Measurements from ENCODE around the gene TAB2.

The TAB2 gene

DNA sequence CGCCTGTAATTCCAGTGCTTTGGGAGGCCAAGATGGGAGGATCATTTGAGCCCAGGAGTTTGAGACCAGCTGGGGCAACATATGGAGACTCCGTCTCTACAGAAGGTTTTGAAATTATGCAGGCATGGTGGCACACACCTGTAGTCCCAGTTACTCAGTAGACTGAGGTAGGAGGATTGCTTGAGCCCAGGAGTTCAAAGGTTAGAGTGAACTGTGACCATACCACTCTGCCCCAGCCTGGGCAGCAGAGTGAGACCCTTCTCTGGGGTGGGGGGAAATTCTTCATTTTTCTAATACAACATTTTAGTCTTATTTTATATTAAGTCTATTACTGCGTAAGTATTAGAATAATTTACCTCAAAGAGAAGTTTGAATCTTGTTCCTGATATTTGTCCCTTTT is 62.5 kb downstream of the TAB2 start:
- no peak for DNase-seq

DNA sequence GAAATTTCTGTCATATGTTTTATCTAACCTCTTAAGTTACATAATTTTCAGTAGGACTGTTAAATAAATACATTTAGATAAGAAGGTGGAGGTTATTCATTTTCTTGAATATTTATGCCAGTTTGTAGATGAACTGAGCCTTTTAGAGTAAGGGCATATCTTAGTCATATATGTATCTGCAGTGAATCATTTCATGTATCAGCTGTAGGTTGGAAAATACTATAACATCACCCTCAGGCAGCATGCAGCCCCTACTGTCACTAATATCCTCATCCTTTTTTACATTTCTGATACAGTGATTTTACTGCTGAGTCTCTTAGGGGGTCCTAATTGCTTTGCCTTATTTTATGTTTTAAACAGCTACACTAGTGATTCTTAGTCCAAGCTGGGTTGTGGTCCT is 63.0 kb downstream of the TAB2 start:
- no peak for DNase-seq

DNA sequence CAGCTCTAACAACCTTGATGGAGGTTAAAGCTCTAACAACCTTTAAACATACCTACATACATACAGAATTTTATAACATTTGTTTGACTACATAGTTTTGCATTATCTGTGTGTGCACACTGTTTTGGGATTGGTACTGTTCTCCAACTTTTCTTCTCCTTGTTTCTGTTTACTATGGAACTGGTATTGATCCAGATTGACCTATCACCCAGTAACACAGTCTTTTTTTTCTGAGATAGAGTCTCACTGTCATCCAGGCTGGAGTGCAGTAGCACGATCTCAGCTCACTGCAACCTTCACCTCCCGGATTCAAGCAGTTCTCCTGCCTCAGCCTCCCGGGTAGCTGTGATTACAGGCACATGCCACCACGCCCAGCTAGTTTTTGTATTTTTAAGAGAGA is 65.9 kb downstream of the TAB2 start:
- DNase-seq: no peak

DNA sequence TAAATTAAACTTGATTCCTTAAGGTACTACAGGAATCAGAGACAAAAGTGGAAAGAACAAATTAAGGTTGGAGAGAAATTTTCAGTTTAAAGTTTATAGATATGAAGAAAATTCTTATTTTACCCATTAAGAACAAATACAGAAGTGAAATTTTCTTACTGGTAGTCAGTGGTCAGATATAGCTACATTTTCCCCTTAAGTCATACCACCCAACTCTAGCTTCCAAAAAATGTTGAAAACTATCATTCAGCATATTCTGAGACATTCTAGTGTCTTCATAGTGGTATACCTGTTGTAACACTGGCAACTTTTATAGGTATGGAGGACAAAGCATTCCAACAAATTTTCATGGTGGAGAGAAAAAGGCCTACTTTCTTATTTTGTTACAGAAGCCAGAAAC is 67.0 kb downstream of the TAB2 start:
- no peak for DNase-seq

DNA sequence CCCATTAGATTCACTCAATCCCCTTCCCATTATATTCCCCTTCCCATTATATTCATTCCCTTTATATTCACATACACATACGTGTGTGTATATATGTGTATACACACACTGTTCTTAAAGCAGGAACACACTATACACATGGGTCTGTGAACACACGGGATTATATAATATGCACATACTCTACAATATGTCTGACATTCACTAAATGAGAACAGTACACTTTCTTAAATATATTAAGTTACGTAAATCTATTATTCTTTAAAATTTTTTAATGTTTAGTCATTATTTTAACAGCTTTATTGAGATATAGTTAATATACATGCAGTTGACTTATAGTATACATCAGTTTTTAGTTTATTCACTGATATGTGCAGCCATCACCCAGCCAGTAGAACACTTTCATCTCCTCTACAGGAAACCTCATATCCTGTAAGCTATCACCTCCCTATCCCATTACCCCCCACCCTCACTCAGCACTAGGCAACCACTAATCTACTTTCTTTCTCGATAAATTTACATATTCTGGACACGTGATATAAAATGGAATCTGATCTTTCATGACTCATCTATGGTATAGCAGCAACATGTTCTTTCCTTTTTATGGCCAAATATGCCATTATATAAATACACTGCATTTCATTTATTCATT is 68.6 kb downstream of the TAB2 start:
- DNase-seq: no peak

DNA sequence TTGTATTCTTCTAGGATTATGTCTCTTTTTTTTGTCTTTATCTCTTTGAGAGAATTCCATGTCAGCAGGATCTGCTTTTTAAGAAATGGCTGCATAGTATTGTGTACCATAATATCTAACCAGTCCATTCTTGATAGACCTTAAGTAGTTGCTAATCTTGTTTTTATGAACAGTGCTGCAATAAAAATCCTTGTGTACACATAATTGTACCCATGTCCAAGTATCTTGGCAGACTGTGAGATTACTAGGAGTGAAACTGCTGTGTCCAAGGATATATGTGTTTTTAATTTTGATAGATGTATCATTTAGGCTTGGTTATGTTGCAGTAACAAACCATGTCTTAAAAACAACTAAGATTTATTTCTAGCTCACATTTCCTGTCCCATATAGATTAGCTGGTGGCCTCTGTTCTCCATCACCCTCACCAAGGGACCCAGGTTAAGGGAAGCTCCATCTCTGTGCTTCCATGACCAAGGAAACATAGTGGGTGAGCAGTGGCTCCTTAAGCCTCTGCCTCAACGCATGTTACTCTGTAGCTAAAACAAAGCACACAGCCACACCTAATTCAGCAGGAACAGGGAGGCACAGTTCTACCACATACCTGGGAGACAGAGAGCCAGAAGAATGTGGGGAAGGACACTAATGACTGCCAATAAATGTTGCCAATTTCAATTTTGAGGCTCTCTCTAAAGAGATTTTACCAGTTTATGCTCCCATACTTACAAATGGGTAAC is 70.4 kb downstream of the TAB2 start:
- DNase-seq: no peak

DNA sequence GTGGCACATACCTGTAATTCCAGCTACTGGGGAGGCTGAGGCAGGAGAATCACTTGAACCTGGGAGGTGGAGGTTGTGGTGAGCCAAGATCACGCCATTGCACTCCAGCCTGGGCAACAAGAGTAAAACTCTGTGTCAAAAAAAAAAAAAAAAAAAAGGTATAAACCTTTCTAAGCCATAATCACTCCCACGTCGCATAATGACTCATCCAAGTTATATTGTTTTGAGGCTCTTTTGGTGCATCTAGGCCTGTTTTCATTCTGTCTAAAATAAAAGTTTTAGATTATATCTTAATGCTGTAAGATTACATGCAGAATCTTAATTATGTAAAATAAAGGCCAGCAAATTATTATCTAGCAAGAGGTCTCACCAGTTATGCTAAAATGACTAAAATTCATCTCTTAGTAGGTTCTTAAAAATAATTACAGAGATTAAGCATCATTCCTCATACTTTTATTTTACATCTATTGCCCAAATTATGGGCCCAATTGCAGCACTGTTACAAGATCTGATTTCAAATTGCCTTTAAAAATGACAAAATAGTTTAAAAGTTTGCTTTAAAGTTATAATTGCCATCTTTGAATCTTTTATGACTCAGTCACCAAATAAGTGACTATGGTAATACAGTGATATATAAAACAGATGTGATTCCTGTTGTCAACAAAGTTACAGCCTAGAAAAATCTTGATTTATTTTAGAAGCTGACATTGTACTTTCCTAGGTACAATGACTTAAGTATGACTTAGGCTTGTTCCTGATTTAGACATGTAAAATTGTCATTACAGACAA is 72.2 kb downstream of the TAB2 start:
- DNase-seq: no peak

DNA sequence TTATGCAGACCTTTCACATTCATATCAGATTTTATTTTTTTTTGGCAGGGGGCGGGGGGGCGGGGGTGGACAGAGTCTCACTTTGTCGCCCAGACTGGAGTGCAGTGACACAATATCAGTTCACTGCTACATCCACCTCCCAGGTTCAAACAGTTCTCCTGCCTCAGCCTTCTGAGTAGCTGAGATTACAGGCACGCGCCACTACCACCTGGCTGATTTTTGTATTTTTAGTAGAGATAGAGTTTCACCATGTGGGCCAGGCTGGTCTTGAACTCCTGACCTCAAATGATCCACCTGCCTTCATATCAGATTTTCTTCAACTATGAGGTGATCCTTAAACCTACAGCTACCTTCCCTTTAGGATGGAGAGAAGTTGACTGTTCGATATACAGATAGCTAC is 74.6 kb downstream of the TAB2 start:
- no peak for DNase-seq

DNA sequence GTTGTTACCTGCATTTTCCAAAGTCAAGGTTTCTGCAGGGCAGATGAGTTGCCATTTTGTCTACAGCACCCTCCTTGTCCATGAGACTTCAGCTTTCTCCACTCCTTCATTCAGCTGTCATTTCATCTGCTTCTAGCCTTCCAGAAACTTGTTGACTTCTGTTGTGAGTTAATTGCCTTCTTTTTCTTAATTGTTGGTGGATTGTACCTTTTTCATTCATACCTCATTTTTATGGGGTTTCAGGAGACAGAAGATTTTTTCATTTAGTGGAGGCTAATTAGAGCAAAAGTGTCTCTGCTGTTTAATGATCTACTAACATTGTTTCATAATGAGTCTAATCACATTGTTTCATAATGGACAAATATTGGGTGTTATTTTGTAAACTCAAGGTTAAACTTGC is 75.0 kb downstream of the TAB2 start:
- DNase-seq: no peak

DNA sequence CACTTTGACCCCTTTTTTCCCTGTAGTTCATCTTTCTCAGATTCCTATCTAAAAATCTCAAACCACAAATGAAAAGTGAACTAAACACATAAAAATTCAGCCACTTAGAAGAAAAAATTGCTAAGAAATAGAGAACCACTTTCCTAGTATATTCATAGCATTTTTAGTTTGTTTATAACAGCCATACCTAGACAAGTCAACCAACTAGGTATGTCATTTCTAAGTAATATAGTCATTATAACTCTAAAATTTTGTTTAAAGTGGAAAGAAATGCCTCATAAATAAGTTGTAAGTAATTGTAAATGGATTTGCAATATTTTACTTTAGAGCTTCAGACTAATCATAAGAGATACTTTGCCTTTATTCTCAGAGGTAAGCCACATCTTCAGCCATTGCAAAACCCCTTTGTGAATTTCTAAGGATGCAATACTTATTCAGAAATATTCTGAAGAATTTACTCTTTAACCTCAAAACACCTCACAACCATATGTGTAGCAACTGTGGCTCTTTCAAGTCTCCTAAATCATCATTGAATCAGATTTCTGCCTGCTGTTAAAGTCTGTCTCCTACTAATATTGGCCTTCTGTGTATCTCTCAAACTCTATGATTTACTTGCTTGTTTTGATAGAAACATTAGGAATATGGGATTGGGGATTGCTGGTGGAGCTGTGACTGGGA is 75.6 kb downstream of the TAB2 start:
- DNase-seq: no peak

DNA sequence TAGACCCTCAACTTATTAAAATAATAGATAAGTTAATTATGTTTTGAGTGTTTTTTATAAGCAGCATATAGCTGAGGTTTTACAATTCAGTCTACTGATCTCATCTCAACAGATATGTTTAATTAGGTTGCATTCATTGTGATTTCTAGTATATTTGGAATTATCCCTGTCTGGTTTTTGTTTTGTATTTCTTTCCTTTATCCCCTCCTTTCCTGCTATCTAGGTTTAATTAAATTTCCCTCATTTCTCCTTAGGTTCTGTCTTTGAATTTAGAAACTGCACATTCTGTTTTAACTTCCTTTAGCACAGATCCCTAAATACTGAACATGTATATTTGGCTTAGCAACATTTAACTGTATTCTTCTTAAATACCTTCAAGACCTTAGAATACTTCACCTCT is 77.7 kb downstream of the TAB2 start:
- DNase-seq: no peak

DNA sequence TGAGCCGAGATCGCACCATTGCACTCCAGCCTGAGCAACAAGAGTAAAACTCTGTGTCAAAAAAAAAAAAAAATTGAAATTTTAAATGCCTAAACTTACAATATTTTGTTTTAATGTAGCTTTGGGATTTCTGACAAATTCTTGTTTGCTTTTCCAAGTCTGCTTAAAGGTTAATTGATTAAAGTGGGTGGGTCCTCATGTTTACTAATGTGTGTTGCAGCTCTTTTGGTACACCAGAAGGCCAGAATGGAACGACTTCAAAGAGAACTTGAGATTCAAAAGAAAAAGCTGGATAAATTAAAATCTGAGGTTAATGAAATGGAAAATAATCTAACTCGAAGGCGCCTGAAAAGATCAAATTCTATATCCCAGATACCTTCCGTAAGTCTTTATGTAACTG is 79.9 kb downstream of the TAB2 start:
- no peak for DNase-seq

DNA sequence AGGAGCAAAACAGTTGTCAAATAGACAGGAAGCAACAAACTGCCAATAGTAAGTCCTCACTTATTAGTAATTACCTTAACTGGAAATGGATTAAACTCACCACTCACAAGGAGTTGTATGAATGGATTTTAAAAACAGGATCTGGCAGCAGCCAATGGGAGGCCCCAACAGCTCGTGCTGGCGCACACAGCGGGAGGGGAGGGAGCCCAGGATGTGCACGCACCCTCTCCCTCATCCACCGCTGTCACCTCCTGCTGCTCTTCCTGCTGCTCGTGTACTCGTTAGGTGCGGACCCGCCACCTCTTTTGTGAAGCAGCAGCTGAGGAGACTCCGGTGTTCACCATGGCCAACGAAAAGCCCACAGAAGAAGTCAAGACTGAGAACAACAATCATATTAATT is 82.5 kb downstream of the TAB2 start, which contains the start of gene SUMO4:
SUMO4 (plus strand) TSS at position 213 of the 400 bp plus-strand sequence; CDS start at position 343, 130 bp downstream.
- DNase-seq: no peak

DNA sequence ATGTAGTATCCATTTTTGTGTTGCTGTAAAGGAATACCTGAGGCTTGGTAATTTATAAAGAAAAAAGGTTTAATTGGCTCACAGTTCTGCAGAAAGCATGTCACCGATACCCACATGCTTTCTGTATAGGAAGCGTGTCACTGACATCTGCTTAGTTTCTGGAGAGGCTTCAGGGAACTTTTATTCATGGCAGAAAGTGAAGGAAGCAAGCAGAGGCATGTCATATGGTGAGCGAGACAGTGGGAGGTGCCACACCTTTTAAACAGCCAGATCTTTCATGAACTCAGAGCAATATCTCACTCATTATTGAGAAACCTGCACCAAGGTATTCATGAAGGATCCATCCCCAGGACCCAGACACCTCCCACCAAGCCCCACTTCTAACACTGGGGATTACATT is 86.0 kb downstream of the TAB2 start:
- DNase-seq: no peak

DNA sequence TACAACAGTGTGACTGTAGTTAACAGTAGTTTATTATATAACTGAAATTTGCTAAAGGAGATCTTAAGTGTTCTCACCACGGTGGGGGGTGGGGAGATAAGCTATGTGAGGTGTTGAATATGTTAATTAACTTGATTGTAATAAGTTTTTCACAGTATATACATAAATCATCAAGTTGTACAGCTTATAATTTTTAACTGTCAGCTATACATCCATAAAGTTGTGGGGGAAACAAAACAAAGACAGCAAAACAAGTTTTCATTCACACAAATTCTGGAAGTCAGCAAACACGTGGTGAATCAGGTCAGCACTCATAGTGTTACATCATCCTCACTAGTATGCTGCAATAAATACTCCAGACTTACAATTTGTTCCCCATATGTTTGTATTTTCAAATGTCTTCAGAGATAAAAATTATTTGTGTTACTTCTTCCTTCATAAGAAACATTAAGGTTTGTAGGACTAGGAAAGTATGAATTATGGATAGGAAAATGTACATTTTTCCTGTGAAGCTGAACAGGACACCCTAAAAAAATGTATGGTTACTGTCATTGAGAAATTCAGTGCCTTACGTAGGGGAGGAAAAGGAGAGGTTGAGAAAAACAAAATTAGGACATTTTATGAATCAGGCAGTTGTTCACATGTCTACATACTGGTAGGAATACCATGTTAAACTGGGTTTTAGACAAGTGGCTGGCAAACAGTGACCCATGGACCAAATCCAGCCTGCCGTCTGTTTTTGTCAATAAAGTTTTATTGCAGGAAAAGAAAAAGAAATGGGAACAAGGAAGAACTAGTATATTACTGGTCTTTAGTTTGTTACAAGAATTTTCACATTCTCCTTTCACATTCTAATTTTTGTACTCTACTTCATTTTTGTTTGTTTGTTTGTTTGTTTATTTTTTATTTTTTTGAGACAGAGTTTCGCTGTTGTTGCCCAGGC is 88.6 kb downstream of the TAB2 start:
- no peak for DNase-seq

DNA sequence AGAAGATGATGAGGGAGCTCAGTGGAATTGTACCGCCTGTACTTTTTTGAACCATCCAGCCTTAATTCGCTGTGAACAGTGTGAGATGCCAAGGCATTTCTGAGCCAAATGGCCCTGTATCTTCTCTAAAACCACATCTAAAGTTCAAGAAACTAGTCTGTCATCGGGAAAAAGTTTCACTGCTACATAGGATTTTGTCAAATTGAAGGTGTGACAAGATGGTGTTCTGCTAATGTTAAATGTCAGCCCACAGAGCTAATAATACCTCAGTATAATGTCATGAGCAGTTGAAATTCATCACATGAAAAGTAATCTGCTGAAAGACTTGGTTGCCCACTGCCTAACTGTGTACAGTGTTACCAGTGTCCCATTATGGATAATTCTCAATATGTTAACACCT is 92.1 kb downstream of the TAB2 start:
- no peak for DNase-seq

DNA sequence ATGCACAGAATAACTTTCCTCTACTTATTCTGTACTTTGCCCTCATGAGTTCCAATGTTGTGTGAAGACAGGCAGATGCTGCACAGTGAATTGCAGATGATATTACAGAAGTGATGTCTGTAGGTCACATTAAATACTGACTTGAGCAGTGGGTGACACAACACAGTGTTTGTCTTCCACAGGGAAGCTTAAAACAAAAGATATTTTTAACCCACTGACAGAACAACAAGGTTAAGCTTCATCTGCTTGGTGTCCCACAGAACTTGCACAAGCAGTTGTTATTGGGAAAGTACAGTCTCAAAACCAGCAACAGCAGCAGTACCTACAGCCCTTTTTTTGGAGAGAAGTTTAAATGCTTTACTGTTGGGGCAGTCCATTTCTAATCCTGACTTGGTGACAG is 93.0 kb downstream of the TAB2 start:
- no peak for DNase-seq

DNA sequence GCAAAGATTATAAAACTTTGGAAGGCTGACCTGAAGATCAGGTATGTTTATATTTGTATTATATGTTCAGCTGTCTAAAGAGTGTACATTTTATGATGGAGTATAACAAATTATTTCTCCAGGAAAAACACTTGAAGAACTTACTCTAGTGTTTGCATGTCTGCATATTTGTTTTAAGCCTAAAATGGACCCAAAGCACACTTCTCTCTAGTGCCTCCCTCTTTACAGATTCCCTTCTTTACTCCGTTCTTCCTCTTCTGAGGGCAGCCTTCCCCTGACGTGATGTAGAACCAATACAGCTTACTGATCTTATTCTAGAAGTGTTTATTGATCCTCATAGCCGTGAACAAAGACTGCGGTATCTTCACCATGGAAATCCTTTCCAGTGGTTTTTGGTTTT is 96.5 kb downstream of the TAB2 start:
- DNase-seq: no peak

DNA sequence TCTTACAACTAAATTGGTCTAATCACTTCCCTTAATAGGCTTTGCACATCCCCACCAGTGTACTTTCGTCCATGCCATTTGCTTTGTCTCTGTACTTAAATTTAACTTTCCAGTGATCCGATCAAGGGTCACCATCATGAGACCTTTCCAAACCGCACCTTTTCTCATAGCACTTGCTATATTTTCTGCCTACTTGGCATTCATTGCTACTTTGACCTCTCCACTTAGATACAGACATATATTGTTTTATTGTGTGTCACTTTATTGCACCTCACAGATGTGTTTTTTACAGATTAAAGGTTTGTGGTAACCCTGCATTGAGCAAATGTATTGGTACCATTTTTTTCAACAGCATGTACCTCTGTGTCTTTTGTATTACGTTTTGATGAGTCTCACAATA is 97.3 kb downstream of the TAB2 start:
- no peak for DNase-seq

DNA sequence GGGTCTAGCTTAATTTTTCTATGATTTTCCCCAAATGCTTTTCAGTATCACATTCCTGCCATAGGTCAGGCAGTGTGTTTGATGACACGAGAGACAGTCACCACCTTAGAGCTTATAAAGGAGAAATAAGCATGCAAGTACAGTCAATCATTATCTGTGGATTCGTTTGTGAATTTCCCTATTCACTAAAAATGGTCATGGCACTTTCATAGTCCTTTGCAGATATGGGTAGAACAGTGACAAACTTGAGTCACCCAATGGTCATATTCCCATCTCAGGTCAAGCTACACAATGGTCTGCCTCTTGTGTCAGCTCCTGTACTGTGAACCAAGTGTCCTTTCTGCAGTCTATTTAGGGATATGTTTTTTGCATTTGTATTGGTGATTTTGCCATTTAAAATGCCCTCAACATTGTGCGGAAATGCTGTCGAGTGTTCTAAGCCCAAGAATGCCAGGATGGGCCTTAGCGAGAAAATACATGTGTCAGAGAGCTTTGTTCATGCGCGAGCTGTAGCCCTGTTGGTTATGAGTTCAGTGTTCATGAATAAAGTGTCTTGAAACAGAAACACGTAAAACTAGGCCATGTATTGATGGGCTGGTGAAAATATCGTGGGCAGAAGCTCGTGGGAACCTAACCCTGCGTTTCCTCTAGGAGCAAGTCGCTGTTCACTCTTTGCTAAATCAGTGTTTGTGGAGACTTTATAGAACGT is 102.3 kb downstream of the TAB2 start:
- DNase-seq: no peak

DNA sequence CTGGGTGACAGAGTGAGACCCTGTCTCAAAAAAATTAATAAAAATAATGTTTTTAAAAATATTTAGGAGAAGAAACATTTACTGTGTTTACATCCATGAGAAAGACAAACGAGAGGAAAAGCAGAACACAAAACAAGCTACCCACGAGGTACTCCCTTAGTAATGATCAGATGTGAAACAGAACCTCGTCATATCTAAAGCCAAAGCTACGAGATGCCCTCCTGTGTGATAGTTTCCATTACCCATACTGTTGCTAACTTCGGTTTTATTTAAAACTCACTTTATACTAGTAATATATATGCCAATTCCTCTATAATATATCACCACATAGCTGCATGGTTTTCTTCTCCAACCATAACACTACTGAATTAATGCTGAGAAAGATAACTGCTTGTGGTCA is 103.6 kb downstream of the TAB2 start:
- DNase-seq: no peak

DNA sequence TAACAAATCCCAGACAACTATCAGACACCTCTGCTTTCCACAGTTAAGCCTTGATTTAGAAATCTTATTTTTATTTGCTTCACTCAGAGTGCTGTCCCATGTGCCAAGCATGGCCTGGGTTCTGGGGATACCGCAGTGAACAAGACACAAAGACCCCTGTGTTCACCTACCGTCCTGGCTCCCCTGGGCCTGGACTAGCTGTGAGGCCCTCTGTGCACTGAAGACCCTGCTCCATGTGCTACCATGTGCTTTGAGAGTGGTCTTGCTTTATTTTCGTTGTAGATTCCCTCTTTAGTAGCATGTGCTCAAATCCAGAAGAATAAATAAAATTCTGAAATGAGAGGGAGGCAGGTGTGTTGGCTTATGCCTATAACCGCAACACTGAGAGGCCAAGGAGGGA is 105.1 kb downstream of the TAB2 start:
- DNase-seq: no peak

Measured in activated CD4-positive, alpha-beta T cell treated with anti-CD3 and anti-CD28 coated beads, Interleukin-2, amount 50 U/mL, for 48 hours (primary cell).